ENCODE measurements around the gene PLCB4. TPM values are rescaled to one million over a fixed set of nuclear protein-coding genes. Genes with fewer than 3 reads are reported as not detected.

Gene PLCB4
- total RNA-seq, 1 donor from 2014 or later: 10.5 TPM

DNA sequence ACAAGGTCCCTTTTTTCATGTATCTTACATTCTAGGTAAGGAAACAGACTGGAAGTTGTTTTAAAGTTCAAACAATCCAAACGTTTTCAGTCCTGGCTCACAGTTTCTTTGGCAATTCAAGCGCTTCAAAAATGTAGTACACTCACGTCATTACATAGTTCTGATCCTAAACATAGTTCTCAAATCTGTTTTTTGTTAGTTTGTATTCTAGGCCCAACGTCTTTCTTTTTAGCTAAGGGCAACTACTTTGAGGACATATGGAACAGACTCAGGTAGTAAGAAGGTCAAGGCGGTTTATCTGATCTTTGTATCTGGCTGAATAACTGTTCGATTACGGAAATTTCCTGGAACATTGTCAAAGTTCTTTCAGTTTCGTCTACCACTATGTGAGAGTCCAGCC is 36.9 kb upstream of the PLCB4 start:
- TF ChIP-seq, protein P1, sequence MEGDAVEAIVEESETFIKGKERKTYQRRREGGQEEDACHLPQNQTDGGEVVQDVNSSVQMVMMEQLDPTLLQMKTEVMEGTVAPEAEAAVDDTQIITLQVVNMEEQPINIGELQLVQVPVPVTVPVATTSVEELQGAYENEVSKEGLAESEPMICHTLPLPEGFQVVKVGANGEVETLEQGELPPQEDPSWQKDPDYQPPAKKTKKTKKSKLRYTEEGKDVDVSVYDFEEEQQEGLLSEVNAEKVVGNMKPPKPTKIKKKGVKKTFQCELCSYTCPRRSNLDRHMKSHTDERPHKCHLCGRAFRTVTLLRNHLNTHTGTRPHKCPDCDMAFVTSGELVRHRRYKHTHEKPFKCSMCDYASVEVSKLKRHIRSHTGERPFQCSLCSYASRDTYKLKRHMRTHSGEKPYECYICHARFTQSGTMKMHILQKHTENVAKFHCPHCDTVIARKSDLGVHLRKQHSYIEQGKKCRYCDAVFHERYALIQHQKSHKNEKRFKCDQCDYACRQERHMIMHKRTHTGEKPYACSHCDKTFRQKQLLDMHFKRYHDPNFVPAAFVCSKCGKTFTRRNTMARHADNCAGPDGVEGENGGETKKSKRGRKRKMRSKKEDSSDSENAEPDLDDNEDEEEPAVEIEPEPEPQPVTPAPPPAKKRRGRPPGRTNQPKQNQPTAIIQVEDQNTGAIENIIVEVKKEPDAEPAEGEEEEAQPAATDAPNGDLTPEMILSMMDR (IDR thresholded peaks at IDR 0.05; ENCODE audit: unreplicated experiment): no peak
- no peaks in the 10 kb centered on the region for H3K4me1 Mint-ChIP-seq (ENCODE audit: unreplicated experiment)
- no peak for DNase-seq (ENCODE audit: low spot score)
- H3K27me3 Mint-ChIP-seq (ENCODE audit: unreplicated experiment): peaks cover 2% of the 10 kb centered on the region
- no peak overlapping the region for H3K4me3 Mint-ChIP-seq (ENCODE audit: unreplicated experiment)
- H3K36me3 Mint-ChIP-seq (ENCODE audit: low read depth, unreplicated experiment): no peaks in the 10 kb centered on the region
- H3K27ac Mint-ChIP-seq (ENCODE audit: unreplicated experiment): no peak overlapping the region
- no peaks in the 10 kb centered on the region for H3K9me3 Mint-ChIP-seq (ENCODE audit: unreplicated experiment)

DNA sequence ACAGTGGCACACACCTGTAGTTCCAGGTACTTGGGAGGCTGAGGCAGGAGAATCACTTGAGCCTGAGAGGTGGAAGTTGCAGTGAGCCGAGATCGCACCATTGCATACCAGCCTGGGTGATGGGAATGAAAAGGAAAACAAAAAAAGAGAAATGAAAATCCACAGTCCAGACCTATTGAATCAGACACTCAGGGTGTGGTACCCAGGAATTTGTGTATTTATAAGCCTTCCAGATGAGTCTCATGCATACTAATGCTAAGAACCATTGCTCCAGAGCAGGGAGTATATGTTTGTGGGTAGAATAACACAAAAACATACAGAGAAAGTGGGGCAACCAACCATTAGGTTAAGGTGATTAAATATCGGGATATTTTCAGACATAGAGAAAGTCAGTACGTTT is 36.1 kb upstream of the PLCB4 start:
- H3K36me3 Mint-ChIP-seq (ENCODE audit: low read depth, unreplicated experiment): no peaks in the 10 kb centered on the region
- no peaks in the 10 kb centered on the region for H3K4me1 Mint-ChIP-seq (ENCODE audit: unreplicated experiment)
- no peak overlapping the region for H3K4me3 Mint-ChIP-seq (ENCODE audit: unreplicated experiment)
- no peak for DNase-seq (ENCODE audit: low spot score)
- no peak overlapping the region for H3K27ac Mint-ChIP-seq (ENCODE audit: unreplicated experiment)
- peaks cover 2% of the 10 kb centered on the region for H3K27me3 Mint-ChIP-seq (ENCODE audit: unreplicated experiment)
- TF ChIP-seq, protein P1 (IDR thresholded peaks at IDR 0.05; ENCODE audit: unreplicated experiment): no peak
- no peaks in the 10 kb centered on the region for H3K9me3 Mint-ChIP-seq (ENCODE audit: unreplicated experiment)

DNA sequence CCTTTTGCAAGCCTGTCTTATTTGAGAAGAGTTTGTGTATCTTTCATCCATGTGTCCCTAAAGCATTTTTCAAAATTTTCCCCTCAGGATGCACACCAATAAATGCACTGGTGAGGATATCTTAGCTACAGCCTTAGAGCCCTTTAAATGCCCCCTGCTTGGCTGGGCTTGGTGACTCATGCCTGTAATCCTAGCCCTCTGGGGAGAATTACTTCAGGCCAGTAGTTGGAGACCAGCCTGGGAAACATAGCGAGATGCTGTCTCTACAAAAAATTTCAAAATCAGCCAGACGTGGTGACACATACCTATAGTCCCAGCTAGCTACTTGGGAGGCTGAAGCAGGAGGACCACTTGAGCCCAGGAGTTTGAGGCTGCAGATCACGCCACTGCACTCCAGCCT is 33.8 kb upstream of the PLCB4 start:
- Mint-ChIP-seq H3K4me3 (ENCODE audit: unreplicated experiment) (no peak overlapping the region), H3K4me1 (ENCODE audit: unreplicated experiment) (no peaks in the 10 kb centered on the region), H3K36me3 (ENCODE audit: low read depth, unreplicated experiment) (no peaks in the 10 kb centered on the region), H3K27ac (ENCODE audit: unreplicated experiment) (no peak overlapping the region), H3K27me3 (ENCODE audit: unreplicated experiment) (peaks cover 2% of the 10 kb centered on the region), H3K9me3 (ENCODE audit: unreplicated experiment) (no peaks in the 10 kb centered on the region)
- TF ChIP-seq, protein P1 (IDR thresholded peaks at IDR 0.05; ENCODE audit: unreplicated experiment): no peak
- no peak for DNase-seq (ENCODE audit: low spot score)

DNA sequence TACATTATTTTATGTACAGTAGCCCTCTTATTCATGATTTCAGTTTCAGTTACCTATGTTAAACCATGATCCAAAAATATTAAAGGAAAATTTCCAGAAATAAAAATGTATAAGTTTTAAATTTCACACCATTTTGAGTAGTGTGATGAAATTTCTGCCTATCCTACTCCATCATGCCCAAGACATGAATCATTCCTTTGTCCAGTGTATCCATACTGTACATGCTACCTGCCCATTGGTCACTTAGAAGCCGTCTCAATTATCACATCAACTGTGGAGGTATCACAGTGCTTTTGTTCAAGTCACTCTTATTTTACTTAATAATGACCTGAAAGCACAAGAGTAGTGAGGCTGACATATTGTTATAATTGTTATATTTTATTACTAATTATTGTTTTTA is 32.3 kb upstream of the PLCB4 start:
- no peak for DNase-seq (ENCODE audit: low spot score)
- H3K4me3 Mint-ChIP-seq (ENCODE audit: unreplicated experiment): no peak overlapping the region
- no peaks in the 10 kb centered on the region for H3K27me3 Mint-ChIP-seq (ENCODE audit: unreplicated experiment)
- TF ChIP-seq, protein P1 (IDR thresholded peaks at IDR 0.05; ENCODE audit: unreplicated experiment): no peak
- H3K36me3 Mint-ChIP-seq (ENCODE audit: low read depth, unreplicated experiment): no peaks in the 10 kb centered on the region
- H3K9me3 Mint-ChIP-seq (ENCODE audit: unreplicated experiment): no peaks in the 10 kb centered on the region
- H3K27ac Mint-ChIP-seq (ENCODE audit: unreplicated experiment): no peak overlapping the region
- H3K4me1 Mint-ChIP-seq (ENCODE audit: unreplicated experiment): no peaks in the 10 kb centered on the region

DNA sequence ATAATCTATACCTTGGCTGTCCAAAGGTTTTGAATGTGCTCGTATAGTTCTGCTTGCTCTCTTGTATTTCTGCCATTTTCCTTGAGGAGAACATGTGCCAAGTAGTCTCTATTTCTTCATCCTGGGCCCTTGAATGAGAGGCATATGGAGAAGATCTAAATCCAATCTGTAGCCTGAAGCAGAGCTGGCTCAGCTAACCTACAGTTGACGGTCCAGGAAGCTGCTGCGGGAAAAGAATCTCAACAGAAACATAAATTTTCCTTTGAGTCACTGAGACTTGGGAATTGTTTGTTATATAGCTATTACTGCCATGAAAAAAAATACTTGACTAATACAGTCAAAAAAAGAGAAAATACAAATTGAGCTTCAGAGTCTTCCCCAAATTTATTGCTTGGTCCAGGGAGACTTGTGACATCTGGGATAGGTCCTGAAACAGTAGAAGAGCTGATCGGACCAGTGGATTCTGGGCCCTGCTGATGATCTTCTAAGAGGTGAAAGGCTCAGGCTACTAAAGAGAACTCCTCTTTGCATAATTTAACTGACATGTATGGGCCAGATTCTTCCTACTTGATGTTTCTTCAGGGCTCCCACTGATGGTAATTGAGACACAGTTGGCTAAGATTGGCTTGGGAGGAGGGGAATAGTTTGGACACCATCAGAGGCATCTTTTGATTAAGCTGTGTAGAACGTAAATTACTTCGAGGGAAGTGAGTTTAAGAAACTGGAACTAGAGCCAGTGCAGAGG is 29.9 kb upstream of the PLCB4 start:
- Mint-ChIP-seq H3K9me3 (ENCODE audit: unreplicated experiment) (no peaks in the 10 kb centered on the region), H3K36me3 (ENCODE audit: low read depth, unreplicated experiment) (no peaks in the 10 kb centered on the region), H3K4me1 (ENCODE audit: unreplicated experiment) (no peaks in the 10 kb centered on the region), H3K27me3 (ENCODE audit: unreplicated experiment) (no peaks in the 10 kb centered on the region), H3K27ac (ENCODE audit: unreplicated experiment) (no peak overlapping the region), H3K4me3 (ENCODE audit: unreplicated experiment) (no peak overlapping the region)
- TF ChIP-seq, protein P1 (IDR thresholded peaks at IDR 0.05; ENCODE audit: unreplicated experiment): no peak
- DNase-seq (ENCODE audit: low spot score): no peak

All from endothelial cell (in vitro differentiated cells).